GM19351 (cell line): ENCODE data around the gene EPS8L3.
A peak's percentile ranks its signal among the peaks of the same experiment; 100 is the strongest.
"Not testable (repeated sequence)": the region's sequence is repeated elsewhere in the genome, so short reads cannot be mapped to it uniquely, and the experiment has no call there.

Source experiments
- ATAC-seq: cut with Tn5 transposase; IDR thresholded peaks from one replicate; pipeline ENCODE4 v1.9.1; 2021; ENCODE audit warnings: mild to moderate bottlenecking, moderate library complexity; ENCODE audit not compliant: unreplicated experiment

EPS8L3 gene

DNA sequence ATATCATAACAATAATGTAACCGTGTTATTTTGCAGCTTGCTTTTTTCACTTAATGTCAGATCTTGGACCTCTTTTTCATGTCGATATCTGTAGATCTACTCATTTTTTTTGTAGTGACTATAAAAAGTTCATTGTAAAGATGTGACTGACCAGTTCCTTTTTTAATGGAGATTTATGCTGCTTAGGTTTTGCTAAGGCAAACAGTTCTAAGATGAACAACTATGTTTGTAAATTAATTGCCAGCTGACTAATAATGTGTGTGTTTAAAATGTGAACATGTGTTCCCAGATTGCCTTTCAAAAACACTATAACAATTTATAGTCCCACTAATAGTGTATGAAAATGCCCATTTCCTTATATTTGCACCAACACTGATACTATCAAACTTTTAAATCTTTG is 18.1 kb upstream of the EPS8L3 start:
- ATAC-seq, result no peak

DNA sequence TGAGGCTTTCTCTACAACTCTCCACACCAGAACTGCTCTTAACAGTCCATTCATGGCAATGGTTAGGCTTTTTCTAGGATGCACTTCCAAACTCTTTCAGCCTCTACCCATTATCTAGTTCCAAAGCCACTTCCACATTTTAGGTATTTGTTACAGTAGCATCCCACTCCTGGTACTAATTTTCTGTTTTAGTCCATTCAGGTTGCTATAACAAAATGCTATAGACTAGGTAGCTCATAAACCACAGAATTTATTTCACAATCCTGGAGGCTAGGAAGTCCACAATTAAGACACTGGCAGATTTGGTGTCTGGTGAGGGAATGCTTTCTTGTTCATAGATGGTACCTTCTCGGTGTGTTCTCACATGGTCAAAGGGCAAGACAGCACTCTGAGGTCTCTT is 17.3 kb upstream of the EPS8L3 start:
- ATAC-seq, result no peak

DNA sequence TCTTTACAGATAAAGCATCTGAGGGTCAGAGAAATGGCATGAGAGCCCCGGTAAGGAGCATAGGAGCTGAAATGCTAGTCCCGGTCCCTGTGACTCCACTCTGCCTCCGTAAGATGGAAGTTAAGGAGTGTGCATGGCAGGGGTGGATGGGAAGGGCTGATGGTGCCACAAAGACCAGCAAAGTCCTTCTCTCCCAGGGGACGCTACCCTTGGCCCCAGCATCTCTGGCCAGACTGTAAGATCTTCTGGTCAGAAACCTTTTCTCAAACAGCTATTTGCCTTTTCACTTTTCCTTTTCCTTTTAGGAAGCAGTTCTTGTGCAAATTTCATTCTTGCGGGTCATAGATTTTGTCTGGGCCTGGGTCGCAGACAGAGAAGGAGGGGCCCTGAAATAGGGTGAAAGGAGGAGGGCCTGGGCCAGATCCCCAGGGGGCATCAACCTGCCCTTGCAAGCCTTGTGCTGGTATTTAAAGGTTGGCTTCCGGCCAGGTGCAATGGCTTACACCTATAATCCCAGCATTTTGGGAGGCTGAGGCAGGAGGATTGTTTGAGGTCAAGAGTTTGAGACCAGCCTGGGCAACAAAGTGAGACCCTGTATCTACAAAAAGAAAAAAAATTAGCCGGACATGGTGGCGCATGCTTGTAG is 14.4 kb upstream of the EPS8L3 start:
- no peak for ATAC-seq

DNA sequence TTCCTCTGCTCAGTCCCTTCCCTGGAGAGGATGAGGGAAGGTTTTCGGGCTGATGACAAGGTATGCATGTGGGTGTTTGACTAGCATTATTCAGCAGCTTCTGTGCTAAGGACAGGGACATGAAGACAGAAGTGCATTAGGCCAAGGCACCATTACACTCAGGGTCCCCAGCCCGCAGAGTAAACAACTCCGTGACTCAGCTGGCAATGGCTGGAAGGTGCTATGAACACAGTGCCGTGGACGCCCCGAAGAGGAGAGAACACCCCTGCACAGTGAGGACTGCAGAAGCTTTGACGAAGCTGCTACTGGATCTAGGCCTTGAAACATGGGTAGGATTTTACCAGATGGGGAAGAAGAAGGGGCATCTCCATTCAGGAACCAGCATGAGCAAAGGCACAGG is 13.7 kb upstream of the EPS8L3 start:
- no peak for ATAC-seq

GRCh38 chr1:109776911-109777310 is 13.2 kb upstream of the EPS8L3 start:
- peak; percentile 71 for ATAC-seq

- ATAC-seq, result no peak
Measured at GRCh38 chr1:109776206-109776835, 12.6 kb upstream of the EPS8L3 start.

DNA sequence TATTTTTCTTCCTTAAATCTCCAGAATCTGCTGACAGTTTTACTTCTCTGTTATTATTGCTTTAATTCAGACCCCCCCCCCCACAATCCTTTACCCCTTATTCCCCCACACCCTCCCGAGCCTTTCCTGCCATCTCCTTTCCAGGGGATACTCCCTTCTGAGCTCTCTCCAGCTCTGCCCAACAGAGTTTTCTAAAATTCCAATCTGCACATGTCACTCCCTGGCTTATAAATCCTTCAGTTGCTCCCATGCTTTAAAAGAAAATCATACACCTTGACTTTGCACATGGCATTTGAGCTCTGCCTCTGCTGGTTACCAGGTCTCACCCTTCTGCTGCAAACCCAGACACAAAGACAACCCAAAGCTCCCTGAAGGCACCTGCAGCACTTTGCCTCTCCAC is 11.7 kb upstream of the EPS8L3 start:
- ATAC-seq, result no peak

DNA sequence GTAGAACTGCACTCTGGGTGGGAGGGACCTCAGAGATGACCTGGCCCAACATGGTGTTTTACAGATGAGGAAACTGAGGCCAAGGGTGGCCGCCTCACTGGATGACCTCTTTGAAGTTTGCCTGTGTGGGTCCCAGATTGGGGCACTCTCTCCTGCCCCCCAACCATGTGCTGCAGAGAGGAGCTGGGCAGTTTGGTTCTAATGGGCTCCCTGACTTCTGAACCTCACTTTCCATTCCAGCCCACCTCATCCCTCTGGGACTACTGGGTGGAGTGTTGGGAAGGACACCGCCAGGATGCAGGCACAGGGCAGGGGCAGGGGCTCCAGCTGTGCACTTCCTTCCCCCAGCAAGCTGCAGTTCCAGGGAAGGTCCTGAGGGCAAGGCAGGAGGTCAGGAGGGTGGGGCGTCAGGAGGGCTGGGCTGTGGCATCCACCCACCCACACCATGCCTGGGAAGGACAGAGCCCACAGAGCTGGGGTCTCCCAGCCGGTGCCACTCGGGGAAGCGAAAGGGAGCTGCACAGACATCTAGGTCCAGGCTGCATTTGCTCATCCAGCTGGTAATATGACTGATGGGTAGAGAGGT is 10.3 kb upstream of the EPS8L3 start:
- ATAC-seq, result no peak

DNA sequence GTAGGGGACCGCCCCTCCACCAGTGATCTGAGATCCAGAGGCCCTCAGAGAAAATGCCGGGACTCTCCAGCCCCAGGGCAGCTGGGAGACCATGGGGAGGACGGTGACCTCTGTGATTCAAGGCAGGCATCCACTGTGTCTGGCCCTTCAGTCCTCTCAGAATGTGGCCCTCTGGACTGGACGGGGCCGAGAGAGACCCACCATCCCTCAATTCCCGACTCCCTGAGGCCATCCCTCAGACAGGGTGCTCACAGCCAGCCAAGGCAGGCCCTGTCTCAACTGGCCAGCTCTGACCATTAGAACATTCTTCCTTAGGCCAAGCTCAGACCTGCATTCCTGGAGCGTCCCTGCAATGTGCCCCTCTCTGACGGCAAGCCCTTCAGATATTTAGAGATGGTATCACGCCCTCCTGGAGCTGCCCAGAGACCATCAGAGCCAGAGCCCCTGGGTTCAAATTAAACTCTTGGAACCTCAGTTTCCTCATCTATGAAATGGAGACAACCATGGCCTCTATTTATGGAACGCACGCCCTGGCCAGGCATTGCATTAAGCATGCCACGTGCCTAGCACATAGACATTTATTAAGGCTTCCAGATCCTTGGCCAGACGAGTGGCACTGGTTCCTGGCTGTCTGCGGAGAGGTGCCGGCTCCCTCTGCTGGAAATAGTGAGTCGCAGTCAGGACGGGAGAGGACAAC is 9.6 kb upstream of the EPS8L3 start:
- peak; percentile 79 for ATAC-seq

- no peak for ATAC-seq
Measured at GRCh38 chr1:109772658-109773202, 9.0 kb upstream of the EPS8L3 start.

DNA sequence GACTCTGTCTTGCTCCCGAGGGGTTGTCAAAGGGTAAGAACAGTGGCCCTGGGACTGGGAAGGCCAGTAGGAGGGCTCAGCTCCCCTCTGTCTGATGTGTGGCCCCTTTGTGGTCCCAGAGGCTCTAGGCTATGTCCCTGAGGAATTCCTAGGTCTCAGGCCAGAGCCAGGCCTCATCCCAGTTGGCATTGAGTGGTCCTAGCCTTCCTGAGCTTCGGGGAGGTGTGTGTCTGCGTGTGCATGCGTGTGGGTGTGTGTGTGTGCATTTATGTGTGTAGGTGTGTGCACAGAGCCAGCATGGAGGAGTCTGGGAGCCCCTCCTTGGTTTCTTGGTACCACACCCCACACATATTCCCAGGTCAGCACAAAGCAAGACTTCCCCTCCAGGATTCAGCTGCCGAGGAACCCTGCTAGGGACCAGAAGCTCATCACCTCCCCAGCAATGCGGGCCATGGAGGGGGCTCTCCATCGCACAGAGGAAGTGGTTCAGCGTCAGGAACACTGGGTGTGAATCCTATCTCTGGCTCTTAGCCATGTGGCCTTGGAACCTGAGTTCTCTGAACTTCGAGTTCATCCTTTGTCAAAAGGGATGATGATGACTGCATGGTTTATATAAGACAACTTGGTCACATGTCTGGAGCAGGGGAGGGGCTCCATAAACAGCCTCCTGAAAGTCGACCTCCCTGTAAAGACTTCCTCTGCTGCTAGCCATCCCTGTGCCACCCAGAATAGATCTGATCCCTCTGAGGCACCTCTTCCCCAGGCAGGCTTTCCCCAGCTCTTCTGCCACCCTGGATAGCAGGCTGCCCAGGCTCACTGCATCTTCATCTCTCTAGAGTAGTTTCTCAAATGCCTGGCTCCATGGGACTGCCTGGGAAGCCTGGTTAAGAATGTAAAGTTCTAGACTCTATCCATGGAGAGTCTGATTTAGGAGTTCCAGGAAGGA is 8.3 kb upstream of the EPS8L3 start:
- no peak for ATAC-seq

GRCh38 chr1:109770331-109771095 is 6.8 kb upstream of the EPS8L3 start:
- no peak for ATAC-seq

DNA sequence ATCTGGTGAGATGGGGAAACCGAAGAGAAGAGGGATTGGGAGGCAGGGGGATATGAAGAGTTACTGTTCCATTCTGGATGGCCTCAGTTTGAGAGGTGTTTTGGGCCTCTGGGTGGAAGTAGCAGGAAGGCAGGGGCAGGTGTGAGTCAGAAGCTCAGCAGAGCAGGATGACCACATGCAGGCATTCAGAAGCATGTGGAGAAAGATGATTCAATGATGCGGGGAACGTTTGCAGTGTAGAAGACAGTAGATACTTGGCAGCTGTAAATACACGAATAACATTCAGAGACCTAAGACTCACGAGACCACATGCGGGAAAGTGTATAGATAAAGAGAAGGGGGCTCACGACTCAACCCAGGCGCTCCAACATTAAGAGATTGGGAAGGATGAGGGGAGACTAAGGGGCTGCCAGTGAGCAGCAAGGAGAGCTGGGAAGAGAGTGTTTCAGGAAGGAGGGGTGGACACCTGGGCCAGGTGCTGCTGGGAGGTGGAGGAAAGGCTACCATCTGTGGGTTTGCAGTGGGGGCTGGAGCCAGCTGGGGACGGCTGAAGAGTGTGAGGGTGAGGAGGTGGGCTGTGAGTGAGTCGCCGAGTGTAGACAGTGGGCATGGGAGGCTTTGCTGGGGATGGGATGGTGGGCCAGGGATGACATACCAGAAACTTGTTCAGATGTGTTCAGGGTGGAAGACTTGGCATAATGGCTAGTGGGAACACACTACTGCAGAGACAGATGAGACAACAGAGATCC is 5.8 kb upstream of the EPS8L3 start:
- no peak for ATAC-seq

GRCh38 chr1:109768820-109769219 is 5.1 kb upstream of the EPS8L3 start:
- no peak for ATAC-seq

DNA sequence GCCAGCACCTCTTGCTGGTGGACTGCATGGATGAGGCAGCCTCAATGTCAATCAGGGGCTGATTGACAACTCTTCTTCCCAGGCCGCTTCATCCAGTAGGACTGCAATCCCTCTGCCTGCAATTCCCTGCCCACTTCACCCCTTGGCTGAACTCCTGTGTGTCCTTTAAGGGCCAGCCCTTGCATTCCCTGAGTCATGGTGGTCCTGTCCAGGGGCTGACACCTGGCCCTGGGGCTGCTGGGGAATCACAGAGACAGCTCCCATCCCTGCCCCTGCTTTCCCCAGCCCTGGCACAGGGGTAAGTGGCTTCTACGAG is 4.6 kb upstream of the EPS8L3 start:
- ATAC-seq, result no peak

GRCh38 chr1:109767637-109768334 is 4.1 kb upstream of the EPS8L3 start:
- no peak for ATAC-seq

DNA sequence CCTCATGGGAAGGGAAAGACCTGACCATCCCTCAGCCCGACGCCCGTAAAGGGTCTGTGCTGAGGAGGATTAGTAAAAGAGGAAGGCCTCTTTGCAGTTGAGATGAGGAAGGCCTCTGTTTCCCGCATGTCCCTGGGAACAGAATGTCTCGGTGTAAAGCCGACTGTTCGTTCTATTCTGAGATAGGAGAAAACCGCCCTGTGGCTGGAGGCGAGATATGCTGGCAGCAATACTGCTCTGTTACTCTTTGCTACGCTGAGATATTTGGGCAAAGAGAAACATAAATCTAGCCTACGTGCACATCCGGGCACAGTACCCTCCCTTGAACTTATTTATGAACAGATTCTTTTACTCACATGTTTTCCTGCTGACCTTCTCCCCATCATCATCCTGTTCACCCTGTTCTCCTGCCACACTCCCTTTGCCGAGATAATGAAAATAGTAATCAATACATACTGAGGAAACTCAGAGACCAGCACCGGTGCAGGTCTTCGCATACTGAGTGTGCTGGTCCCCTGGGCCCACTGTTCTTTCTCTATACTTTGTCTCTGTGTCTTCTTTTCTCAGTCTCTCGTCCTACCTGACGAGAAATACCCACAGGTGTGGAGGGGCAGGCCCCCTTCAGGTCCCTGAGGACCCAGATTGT is 3.4 kb upstream of the EPS8L3 start:
- ATAC-seq, result not testable (repeated sequence)
